ENCODE measurements around the gene AGO3.

The AGO3 gene

GRCh38 chr1:36083635-36084496, 153.0 kb downstream of the AGO3 start, which contains the start of gene TEKT2:
TEKT2 (plus strand) TSS chr1:36084094; CDS start chr1:36084922, 828 bp downstream.
- peak; percentile 52 for DNase-seq (ENCODE audit: low spot score)

DNA sequence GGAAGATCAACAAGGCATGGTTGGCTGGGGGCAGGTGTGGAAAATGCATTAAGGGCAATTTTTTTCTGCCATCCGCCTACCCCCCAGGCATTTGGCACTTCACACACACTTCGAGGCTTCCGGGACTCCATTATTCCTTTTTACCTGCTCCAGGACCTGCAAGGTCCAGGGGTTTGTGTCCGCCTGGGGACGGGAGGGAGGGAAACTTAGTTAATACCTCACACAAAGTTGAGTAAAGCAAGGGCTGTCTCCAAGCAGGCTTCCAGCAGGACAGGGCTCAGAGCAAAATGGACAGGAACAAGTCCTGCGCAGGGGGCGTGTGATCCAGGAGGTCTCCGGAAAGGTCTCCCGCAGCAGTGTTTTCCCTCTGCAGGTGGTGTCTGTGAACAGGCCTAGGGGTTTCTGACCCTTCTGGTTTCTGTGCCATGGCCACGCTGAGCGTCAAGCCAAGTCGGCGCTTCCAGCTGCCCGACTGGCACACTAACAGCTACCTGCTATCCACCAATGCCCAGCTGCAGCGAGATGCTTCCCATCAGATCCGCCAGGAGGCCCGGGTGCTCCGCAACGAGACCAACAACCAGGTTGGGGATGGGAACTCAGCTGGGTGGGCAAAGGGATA, 153.7 kb downstream of the AGO3 start:
- no peak for DNase-seq (ENCODE audit: low spot score)

- DNase-seq (ENCODE audit: low spot score) = no peak
These were observed 154.2 kb downstream of the AGO3 start for GRCh38 chr1:36085126-36085525.

- DNase-seq (ENCODE audit: low spot score) = no peak
These were observed 155.0 kb downstream of the AGO3 start for GRCh38 chr1:36085686-36086526.

DNA sequence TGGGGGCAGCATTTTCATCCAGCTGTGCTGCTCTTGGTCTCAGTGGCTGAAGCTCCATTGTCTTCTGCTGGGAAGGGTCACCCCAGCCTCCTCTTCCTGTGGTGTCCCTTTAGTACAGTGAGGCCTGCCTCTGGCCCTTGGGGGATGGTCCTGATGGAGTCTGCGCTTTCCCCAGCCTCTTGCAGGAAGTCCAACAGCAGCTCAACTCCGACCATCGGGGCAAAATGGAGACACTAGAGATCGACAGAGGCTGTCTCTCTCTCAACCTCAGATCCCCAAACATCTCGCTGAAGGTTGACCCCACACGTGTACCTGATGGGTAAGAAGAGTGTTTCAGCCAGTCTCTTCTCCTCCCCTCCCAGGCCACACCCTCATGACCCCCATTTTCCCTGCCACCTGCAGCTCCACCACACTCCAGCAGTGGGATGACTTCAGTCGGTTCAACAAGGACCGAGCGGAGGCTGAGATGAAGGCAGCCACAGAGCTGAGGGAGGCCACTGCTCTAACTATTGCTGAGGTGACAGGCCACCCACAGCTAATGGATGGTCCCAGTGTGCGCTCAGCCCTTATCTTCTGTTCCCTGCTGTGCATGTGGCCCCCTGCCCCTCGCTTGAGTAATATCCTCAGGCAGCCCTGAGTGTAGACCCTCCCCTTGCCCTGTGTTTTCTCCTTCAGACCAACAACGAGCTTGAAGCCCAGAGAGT, 155.8 kb downstream of the AGO3 start:
- DNase-seq (ENCODE audit: low spot score) = no peak

GRCh38 chr1:36087233-36088123, 156.6 kb downstream of the AGO3 start:
- no peak for DNase-seq (ENCODE audit: low spot score)

GRCh38 chr1:36088265-36088576, 157.3 kb downstream of the AGO3 start:
- DNase-seq (ENCODE audit: low spot score) = no peak

- DNase-seq (ENCODE audit: low spot score) = peak; percentile 95
These were observed 157.9 kb downstream of the AGO3 start, which contains the start of gene ADPRS for GRCh38 chr1:36088577-36089392. ADPRS (plus strand) TSS chr1:36088892; CDS start chr1:36088905, 13 bp downstream.

DNA sequence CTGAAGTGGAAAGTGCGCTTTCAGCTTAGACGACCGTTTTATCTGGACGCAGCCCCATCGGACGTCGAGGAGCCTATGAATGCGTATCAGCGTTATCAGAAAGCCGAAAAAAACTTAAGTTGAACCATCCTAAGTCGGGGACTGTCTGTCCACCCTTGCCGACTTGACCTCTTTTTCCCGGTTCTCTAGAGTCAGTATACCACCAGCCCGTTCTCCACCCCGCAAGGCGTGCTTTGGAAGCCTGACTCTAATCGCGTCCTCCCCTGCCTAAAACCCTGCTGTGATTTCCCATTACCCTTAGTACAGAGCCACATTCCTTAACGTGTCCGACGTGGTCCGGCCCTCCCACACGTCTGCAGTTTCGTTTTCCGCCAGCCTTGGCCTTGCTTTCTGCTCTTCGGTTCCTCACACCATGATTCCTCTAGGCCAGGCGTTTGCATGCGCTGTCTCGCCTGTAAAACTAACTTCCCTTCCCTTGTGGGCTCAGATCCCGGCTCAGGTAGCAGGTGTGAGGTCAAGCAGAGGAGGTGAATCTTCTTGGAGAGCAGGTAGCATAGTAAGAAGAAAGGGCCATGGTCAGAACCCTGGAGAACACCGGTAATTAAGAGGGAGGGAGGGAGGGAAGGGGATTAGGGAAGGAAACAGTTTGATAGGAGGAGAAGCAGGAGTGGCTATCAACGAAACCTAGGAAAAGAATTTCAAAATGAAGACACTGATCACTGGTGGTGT, 158.7 kb downstream of the AGO3 start:
- peak; percentile 67 for DNase-seq (ENCODE audit: low spot score)

DNA sequence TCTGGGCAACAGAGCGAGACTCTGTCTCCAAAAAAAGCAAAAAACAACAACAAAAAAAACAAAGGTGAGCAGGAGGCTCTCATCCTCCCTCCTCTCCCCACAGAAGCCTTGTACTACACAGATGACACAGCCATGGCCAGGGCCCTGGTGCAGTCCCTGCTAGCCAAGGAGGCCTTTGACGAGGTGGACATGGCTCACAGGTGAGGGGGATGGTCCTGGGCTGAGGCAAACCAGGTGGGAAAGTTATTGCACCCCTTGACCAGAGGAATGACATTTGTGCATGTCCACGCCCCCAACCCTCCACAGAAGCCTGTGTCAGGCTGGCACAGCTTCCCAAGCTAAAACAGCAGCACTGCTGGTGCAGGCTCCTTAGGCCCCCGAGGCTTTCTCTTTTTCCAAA, 160.2 kb downstream of the AGO3 start:
- no peak for DNase-seq (ENCODE audit: low spot score)

DNA sequence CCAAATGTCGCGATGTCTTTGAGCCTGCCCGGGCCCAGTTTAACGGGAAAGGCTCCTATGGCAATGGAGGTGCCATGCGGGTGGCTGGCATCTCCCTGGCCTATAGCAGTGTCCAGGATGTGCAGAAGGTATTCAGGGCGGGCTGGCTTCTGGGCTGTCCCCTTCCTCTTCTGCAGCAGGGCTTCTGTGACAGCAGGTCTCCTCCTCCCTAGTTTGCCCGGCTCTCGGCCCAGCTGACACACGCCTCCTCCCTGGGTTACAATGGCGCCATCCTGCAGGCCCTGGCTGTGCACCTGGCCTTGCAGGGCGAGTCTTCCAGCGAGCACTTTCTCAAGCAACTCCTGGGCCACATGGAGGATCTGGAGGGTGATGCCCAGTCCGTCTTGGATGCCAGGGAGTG, 160.8 kb downstream of the AGO3 start:
- DNase-seq (ENCODE audit: low spot score) = no peak

DNA sequence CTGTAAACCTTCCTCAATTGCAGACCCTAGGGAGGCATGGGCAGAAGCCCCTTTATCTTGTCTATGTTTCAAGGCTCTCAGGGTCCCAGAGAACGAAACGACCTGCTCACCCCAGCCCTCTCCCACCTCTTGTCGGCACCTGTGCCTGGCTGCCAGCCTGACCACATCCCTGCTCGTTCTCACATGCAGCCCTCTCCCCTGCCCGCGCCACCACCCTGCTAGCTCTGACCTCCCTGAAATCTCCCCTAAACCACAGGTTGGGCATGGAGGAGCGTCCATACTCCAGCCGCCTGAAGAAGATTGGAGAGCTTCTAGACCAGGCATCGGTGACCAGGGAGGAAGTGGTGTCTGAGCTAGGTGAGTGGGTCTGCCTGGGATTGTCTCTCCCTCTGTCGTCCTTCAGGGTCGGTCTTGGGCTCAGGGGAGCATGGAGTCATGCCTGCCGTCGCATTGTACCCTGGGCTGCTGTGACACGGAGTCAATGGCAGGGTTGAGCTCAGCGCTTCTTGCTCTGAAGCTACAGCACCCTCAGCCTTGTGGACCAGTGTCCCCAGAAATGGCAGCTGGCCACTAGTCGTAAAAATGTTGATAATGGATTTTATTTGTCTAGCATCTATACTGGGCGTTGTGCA, 161.4 kb downstream of the AGO3 start:
- DNase-seq (ENCODE audit: low spot score) = no peak

- no peak for DNase-seq (ENCODE audit: low spot score)
These were observed 161.9 kb downstream of the AGO3 start for GRCh38 chr1:36092798-36093185.

DNA sequence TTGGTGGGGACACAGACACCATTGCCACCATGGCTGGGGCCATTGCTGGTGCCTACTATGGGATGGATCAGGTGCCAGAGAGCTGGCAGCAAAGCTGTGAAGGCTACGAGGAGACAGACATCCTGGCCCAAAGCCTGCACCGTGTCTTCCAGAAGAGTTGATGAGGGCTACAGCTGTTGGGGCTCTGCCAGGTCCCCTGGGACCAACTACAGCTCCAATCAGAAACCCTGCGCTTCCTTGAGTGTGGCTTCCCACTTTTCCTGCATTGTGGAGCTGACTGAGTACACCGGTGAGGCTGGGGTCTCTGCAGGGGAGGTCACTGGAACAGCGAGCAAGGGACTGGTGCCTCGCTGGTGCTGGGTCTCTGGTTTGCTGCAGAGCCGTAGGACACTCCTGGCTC, 162.3 kb downstream of the AGO3 start:
- no peak for DNase-seq (ENCODE audit: low spot score)

DNA sequence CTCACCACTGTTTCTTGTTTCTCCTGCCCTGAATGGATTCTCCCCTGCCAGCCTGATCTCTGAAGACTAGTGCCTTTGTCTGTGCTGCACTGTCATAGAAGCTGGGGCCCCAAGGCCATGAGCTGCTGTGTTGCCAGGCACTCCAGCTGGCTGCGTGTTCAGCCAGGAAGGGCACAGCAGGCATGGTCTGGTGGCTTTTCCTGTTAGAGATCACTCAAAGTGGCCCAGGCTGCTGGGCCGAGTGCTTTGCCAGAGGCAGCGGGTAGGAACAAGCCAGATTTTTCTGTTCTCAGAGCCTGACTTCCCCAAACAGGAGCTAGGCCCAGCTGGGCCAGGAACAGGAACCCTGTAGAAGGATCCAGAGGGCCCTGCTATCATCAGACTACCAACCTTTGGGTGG, 163.0 kb downstream of the AGO3 start:
- DNase-seq (ENCODE audit: low spot score) = no peak

GRCh38 chr1:36094621-36095061, 163.7 kb downstream of the AGO3 start:
- DNase-seq (ENCODE audit: low spot score) = peak; percentile 78

DNA sequence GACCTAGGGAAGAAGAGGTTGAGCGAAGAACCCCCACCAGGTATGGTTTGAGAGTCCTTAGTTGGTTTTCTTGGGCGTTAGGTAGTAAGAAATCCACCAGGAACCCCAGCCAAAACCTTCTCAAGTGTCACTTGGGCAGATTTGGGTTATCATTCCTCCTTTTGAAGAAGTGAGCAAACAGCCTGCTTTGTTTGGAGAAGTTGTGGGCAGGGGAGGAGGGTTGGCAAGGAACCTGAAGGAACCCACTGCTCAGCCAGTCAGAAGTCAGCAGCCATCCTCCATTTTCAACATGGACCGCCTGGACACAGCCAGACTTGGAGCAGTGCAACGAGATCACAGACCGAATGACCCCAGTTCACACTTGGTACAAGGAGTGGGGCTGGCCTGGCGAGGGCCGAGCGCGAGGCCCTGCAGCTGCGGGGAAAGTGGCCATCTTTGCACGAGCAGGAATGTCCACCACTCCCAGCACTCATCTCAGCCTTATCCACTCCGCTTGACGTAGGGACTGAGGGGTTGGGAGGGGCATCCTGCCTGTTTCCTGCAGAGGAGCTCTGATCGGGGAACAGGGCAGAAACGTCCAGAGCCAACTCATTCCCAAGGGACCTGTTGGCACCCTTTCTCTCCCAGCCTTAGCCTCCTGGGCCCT, 165.0 kb downstream of the AGO3 start:
- no peak for DNase-seq (ENCODE audit: low spot score)

Measured in GM03348 (cell line).